Fibroblast of villous mesenchyme (primary cell): ENCODE measurements around the gene CD274. TPM values are rescaled to one million over a fixed set of nuclear protein-coding genes. Genes with fewer than 3 reads are reported as not detected.

Experiments used
- DNase-seq: peaks from one replicate; pipeline ENCODE4 v3.0.0-alpha.2; 2010; ENCODE audit warnings: low read depth
- H3K4me3 ChIP-seq: 2 replicates; pipeline ENCODE4 v1.5.1; 2011; ENCODE audit warnings: low read depth, mild to moderate bottlenecking, low read length
- total RNA-seq: library from RNA; depleted of rRNA; stranded (reverse); fragments of >200 nt; gene quantifications from 2 replicates; pipeline ENCODE4 v1.2.3, GENCODE V29; 2012
- TF ChIP-seq, protein P1 (sequence below): IDR thresholded peaks from 2 replicates; pipeline ENCODE4 v1.5.1; 2012; ENCODE audit warnings: low read depth, mild to moderate bottlenecking, low read length; ENCODE audit not compliant: insufficient read depth

The CD274 gene
- 10.3 and 12.1 TPM in 2 replicates for total RNA-seq

- DNase-seq: peak; percentile 96
- TF ChIP-seq, protein P1, sequence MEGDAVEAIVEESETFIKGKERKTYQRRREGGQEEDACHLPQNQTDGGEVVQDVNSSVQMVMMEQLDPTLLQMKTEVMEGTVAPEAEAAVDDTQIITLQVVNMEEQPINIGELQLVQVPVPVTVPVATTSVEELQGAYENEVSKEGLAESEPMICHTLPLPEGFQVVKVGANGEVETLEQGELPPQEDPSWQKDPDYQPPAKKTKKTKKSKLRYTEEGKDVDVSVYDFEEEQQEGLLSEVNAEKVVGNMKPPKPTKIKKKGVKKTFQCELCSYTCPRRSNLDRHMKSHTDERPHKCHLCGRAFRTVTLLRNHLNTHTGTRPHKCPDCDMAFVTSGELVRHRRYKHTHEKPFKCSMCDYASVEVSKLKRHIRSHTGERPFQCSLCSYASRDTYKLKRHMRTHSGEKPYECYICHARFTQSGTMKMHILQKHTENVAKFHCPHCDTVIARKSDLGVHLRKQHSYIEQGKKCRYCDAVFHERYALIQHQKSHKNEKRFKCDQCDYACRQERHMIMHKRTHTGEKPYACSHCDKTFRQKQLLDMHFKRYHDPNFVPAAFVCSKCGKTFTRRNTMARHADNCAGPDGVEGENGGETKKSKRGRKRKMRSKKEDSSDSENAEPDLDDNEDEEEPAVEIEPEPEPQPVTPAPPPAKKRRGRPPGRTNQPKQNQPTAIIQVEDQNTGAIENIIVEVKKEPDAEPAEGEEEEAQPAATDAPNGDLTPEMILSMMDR: peak; percentile 73
- peak within 1 kb of the TSS; percentile 70 for H3K4me3 ChIP-seq
Observed at GRCh38 chr9:5450359-5451091, at the start of gene CD274. TSS of gene CD274 (plus strand) at chr9:5450542. CDS start at chr9:5456114, 5,572 bp downstream.

DNA sequence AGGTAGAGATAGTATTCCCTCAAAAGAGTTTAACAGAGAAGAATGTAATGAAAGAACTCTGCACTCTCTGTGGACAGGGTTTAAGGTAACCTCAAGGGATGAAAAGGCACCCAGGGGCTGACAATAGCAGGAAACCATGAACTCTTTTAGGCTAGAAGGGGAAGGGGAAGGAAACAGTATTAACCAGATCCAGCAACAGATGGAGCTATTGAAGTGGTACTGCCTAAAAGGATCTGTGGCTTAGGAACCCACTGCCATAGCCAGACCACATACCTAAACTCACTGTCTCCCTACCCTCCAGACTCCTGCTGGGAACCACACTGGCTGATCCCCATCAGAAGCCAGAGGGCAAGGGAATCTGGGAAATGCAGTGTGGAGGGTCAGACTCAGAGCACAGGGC lies 48.1 kb upstream of the CD274 start:
- TF ChIP-seq, protein P1: no peak
- DNase-seq: no peak
- H3K4me3 ChIP-seq: no peak overlapping the region

GRCh38 chr9:5408596-5408995 lies 41.7 kb upstream of the CD274 start:
- H3K4me3 ChIP-seq: no peak overlapping the region
- DNase-seq: no peak
- TF ChIP-seq, protein P1: no peak

DNA sequence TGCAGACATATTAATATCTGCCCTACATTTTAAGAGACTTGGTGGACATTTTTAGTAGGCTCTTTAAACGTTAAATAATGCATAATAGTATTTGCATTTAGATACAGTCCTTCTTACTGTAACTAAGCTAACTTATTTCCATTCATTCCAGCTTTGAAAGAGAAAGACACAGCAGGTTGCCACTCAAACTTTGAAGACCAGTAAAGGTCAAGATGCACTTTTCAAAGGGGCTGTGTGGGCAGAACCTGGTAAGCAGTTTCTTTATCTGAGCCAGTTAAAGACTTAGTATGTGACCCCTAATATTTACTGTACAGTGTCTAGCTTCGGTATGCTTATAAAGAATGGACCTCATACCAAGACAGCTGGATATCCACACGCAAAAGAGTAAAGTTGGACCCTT lies 33.4 kb upstream of the CD274 start:
- TF ChIP-seq, protein P1: no peak
- DNase-seq: no peak
- no peak overlapping the region for H3K4me3 ChIP-seq

GRCh38 chr9:5418481-5418880 lies 31.9 kb upstream of the CD274 start:
- TF ChIP-seq, protein P1: no peak
- DNase-seq: no peak
- H3K4me3 ChIP-seq: no peak overlapping the region

- TF ChIP-seq, protein P1: no peak
- DNase-seq: no peak
- no peak overlapping the region for H3K4me3 ChIP-seq
Observed at GRCh38 chr9:5419987-5420386, 30.4 kb upstream of the CD274 start.

DNA sequence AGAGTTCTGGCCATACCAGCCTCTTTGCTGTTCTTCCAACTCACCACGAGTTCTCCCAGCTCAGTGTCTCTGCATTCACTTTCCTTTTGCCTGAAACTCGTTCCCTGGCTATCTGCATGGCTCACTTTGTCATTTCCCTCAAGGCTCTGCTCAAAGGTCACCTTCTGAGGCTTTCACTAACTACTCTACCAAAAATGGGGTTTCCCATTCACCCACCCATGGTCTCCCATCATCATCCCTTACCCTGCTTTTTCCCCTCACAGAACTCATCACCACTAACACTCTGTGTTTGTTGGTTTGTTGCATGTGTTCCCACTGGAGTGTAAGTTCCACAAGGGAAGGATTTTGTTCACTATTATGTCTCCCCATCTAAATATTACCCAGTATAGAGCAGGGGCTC lies 29.2 kb upstream of the CD274 start:
- no peak for DNase-seq
- no peak overlapping the region for H3K4me3 ChIP-seq
- TF ChIP-seq, protein P1: no peak
